Bronchial epithelial cell (primary cell): Measurements from ENCODE around the gene ANO1. TPM values are rescaled to one million over a fixed set of nuclear protein-coding genes. Genes with fewer than 3 reads are reported as not detected.

Source experiments
- DNase-seq: peaks from one replicate; pipeline ENCODE4 v3.0.0-alpha.2; 2010; ENCODE audit warnings: low read depth
- FAIRE-seq: peaks from 2 replicates; lab custom pipeline; 2011; peaks lifted over from hg19 to GRCh38; lab: Jason Lieb, UNC
- H3K27me3 ChIP-seq: 2 replicates; pipeline ENCODE4 v1.5.1; 2011; ENCODE audit warnings: low read length; ENCODE audit not compliant: control insufficient read depth, insufficient read depth
- H3K36me3 ChIP-seq: 2 replicates; pipeline ENCODE4 v1.5.1; 2011; ENCODE audit warnings: low read length; ENCODE audit not compliant: control insufficient read depth, insufficient read depth
- H3K4me3 ChIP-seq: 2 replicates; pipeline ENCODE4 v1.5.1; 2011; ENCODE audit warnings: mild to moderate bottlenecking, low read depth, low read length, control low read depth
- CTCF ChIP-seq: IDR thresholded peaks from 2 replicates; pipeline ENCODE4 v1.5.1; 2011; ENCODE audit warnings: mild to moderate bottlenecking, moderate library complexity, low read length, control low read depth, inconsistent platforms; ENCODE audit not compliant: insufficient read depth, severe bottlenecking
- total RNA-seq: library from RNA; depleted of rRNA; stranded (reverse); fragments of >200 nt; gene quantifications from 2 replicates; pipeline ENCODE4 v1.2.1, GENCODE V29; 2014

Gene ANO1
- total RNA-seq, 1 donor from 2014 or later, result 1.3 TPM

- H3K4me3 ChIP-seq, result no peak overlapping the region
- TF ChIP-seq CTCF, result no peak
- no peaks in the 10 kb centered on the region for H3K36me3 ChIP-seq
- H3K27me3 ChIP-seq, result no peaks in the 10 kb centered on the region
- DNase-seq (no peak), FAIRE-seq (no peak)
Measured at GRCh38 chr11:70098936-70099335, 20.8 kb downstream of the ANO1 start.

DNA sequence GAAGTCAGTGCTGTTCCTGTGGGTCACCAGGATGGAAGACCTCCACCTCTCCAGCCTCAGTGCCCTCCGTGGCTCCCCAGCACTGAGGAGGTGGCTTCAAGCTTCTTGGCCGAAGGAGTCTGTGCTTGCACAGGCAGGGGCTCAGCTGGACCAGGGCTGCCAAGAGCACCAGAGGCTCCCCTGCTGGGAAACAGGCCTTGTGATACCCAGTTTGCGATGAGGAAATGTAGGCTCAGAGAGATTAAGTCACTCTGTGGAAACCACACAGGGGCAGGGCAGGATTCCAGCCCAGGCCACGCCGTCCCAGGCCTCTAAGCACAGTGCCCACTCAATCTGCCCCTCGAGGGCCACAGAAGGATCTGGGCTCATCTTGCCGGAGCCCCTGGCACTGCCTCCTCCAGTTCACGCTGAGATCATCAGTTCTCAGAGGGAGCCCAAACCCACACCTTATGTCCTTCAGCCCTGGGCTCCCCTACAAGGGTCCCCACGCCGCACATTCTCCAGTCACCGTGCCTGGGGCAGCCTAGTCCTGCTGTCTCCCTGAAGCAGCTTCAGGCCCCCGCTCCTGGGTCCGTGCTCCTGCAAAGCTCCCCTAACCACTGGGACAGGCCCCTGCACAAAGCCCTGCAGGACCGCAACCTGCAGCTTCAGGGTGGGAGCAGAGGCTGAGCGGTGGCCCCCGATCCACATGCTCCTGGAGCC is 21.6 kb downstream of the ANO1 start:
- Histone ChIP-seq H3K4me3 (no peak overlapping the region), H3K36me3 (no peaks in the 10 kb centered on the region), H3K27me3 (no peaks in the 10 kb centered on the region)
- TF ChIP-seq CTCF, result no peak
- FAIRE-seq (no peak), DNase-seq (no peak)

DNA sequence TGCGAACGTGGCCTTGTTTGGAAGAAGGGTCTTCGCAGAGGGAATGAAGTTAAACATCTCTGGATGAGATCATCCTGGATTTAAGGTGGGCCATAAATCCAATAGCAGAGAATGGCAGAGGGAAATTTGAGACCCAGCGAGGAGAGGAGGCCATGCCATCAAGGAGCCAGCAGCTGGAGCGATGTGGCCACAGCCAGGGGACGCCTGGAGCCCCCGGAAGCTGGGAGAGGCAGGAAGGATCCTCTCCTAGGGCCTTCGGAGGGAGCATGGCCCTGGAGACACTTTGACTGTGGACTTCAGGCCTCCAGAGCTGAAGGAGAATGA is 22.1 kb downstream of the ANO1 start:
- DNase-seq (no peak), FAIRE-seq (no peak)
- TF ChIP-seq CTCF, result no peak
- Histone ChIP-seq H3K36me3 (no peaks in the 10 kb centered on the region), H3K27me3 (no peaks in the 10 kb centered on the region), H3K4me3 (no peak overlapping the region)

GRCh38 chr11:70100791-70101190 is 22.7 kb downstream of the ANO1 start:
- DNase-seq, result no peak
- Histone ChIP-seq H3K36me3 (no peaks in the 10 kb centered on the region), H3K27me3 (no peaks in the 10 kb centered on the region), H3K4me3 (no peak overlapping the region)
- no peak for FAIRE-seq
- no peak for TF ChIP-seq CTCF

GRCh38 chr11:70103256-70103975 is 25.3 kb downstream of the ANO1 start:
- Histone ChIP-seq H3K36me3 (no peaks in the 10 kb centered on the region), H3K27me3 (no peaks in the 10 kb centered on the region), H3K4me3 (no peak overlapping the region)
- FAIRE-seq, result no peak
- no peak for DNase-seq
- no peak for TF ChIP-seq CTCF
